Measurements from ENCODE around the gene XYLT1.
A peak's percentile ranks its signal among the peaks of the same experiment; 100 is the strongest.

Gene XYLT1

DNA sequence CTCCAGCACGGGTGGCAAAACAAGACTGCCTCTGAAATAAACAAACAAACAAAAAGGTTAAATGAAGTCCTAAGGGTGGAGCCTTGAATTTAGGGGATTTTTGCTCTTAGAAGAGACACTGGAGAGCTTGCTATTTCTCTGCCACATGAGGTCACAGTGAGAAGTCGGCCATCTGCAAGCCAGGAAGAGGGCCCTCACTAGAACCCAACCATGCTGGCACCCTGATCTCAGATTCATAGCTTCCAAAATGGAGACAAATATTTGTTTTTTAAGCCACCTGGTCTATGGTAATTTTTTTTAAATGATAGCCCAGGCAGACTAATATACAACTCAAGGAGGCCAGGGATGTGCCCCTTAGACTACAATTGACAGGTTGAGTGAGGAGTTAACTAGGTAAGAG, 255.5 kb downstream of the XYLT1 start:
- Mint-ChIP-seq H3K4me1 (peaks cover 19% of the 10 kb centered on the region), H3K9me3 (no peaks in the 10 kb centered on the region), H3K27ac (no peak overlapping the region), H3K4me3 (no peak overlapping the region), H3K36me3 (peaks cover 6% of the 10 kb centered on the region)
- ATAC-seq (no peak), DNase-seq (ENCODE audit: low spot score in 2 of 2) (no peak)

DNA sequence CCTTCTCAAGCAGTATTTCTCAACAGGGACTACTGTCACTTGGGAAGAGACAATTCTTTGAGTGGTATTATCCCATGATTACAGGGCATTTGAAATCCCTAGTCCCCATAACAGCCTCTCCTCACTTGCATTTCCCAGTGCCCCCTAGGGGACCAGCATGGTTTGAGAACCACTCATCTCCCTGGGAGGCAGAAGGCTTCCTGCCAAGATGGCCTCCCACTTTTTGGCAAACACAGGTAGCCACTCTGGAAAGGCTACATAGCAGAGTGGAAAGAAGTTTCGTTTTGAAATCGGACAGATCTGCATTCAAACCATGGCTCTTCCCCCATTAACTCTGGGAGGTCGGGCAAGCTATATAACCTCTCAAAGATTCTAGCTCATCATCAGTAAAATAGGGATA, 256.8 kb downstream of the XYLT1 start:
- H3K4me1 Mint-ChIP-seq, result peaks cover 19% of the 10 kb centered on the region
- H3K36me3 Mint-ChIP-seq, result peaks cover 6% of the 10 kb centered on the region
- ATAC-seq (no peak), DNase-seq (ENCODE audit: low spot score in 2 of 2) (no peak)
- no peaks in the 10 kb centered on the region for H3K9me3 Mint-ChIP-seq
- H3K27ac Mint-ChIP-seq, result no peak overlapping the region
- no peak overlapping the region for H3K4me3 Mint-ChIP-seq

DNA sequence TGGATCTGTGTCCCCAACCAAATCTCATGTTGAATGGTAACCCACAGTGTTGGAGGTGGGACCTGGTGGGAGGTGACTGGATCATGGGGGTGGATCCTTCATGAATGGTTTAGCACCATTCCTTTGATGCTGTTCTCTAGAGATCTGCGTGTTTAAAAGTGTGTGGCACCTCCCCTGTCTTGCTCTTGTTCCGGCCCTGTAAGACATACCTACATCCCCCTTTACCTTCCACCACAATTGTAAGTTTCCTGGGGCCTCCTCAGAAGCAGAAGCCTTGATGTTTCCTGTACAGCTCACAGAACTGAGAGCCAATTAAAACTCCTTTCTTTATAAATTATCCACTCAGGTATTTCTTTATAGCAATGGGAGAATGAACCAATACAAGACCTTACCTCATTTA, 257.7 kb downstream of the XYLT1 start:
- Mint-ChIP-seq H3K9me3 (no peaks in the 10 kb centered on the region), H3K36me3 (peaks cover 6% of the 10 kb centered on the region), H3K4me1 (peaks cover 19% of the 10 kb centered on the region), H3K4me3 (no peak overlapping the region), H3K27ac (peak overlapping the region; percentile 76)
- no peak for ATAC-seq
- DNase-seq (ENCODE audit: low spot score in 2 of 2), result no peak

DNA sequence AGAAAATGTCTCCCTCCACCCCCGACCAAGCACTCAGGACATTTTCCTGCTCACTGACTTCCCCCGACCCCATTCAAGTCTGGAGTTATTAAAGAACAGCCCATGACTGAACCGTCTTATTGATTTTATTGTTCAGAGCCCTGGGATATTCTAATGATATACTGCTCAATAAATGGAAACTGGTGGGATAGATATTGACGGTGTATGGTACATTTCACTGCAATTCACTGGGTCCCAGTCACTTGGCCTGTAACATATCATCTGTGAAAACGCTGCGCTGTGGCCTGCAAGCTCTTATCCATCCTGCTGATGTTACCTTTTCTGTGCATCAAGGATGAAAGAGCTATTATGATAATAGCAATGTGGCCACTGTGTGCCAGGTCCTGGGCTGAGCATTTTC, 258.2 kb downstream of the XYLT1 start:
- H3K9me3 Mint-ChIP-seq, result no peaks in the 10 kb centered on the region
- ATAC-seq, result no peak
- H3K27ac Mint-ChIP-seq, result peak overlapping the region; percentile 76
- peaks cover 19% of the 10 kb centered on the region for H3K4me1 Mint-ChIP-seq
- peaks cover 6% of the 10 kb centered on the region for H3K36me3 Mint-ChIP-seq
- DNase-seq (ENCODE audit: low spot score in 2 of 2), result no peak
- H3K4me3 Mint-ChIP-seq, result no peak overlapping the region

DNA sequence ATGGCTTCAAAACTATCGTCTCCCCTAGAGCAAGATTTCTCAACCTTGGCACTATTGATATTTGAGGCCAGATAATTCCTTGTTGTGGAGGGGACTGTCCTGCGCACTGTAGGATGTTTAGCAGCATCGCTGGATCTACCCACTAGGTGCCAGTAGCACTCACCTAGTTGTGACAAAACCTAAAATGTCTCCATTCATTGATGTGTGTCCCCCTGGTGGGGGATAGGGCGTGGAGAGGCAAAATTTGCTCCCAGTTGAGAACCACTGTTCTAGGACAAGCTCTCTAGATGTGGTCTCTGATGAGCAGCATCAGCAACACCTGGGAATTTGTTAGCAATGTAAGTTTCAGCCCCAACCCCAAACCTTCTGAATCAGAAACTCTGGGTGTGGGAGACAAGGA, 259.0 kb downstream of the XYLT1 start:
- Mint-ChIP-seq H3K4me3 (no peak overlapping the region), H3K9me3 (no peaks in the 10 kb centered on the region), H3K27ac (no peak overlapping the region), H3K36me3 (peaks cover 6% of the 10 kb centered on the region), H3K4me1 (peaks cover 19% of the 10 kb centered on the region)
- peak; percentile 69 for ATAC-seq
- peak in 1 of 2 donors; percentile 52 for DNase-seq (ENCODE audit: low spot score in 2 of 2)

DNA sequence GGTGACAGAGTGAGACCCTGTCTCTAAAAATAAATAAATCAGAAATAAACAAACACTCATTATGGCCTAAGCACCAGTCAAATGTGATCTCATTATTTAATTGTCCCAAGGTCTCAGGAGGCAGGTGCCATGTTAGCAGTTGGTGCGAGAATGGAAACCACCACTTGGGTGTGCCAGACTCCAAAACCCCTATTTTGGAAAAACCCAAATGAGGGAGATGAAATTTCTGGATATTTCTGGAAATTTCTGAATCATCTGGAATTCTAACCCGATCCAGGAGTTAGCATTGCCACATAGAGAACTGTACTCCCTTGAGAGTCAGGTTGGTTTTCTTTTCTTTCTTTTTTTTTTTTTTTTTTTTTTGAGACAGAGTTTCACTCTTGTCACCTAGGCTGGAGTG, 264.0 kb downstream of the XYLT1 start:
- no peaks in the 10 kb centered on the region for H3K9me3 Mint-ChIP-seq
- ATAC-seq (no peak), DNase-seq (ENCODE audit: low spot score in 2 of 2) (no peak)
- no peak overlapping the region for H3K27ac Mint-ChIP-seq
- H3K4me3 Mint-ChIP-seq, result no peak overlapping the region
- H3K4me1 Mint-ChIP-seq, result peaks cover 6% of the 10 kb centered on the region
- no peaks in the 10 kb centered on the region for H3K36me3 Mint-ChIP-seq

DNA sequence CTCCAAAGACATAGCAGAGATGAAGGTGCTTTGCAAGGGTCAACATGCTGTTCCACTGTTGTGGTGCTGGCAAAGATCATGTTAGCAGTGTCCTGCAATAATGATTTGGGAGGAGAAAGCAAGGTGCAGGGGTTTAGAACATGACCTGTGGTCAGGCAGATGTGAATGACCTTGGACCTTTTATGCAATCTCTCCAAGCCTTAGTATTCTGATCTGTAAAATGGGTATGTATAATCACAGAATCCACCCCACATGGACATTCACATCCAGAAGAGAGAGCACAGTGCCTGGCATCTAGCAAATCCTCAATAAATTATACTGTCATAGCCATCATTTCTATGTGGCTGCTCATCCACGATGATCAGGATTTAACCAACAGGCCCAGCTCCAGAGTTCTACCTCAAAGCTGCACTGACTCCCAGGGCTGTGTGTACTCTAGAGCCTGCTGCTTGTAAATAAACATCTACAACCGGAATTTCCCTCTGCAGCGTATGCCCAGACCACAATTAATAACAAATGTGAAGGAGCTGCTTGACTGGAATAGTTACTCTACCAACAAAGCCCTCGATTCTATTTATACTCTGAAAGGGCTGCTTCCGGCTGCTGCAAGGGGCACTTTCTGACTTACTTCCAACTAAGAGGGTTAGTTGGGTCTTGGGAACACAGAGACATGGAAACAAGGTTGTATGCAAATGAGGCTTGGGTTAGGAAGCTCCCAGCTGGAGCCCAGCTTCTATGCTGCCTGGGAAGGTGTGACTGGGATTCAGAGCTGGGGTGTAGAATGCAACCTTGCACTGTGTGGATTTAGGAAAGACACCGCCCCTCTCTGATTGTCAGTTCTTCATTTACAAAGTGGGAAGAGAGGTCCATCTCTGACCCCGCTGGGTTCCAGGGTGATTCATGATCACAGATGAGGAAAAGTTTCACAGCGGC, 265.2 kb downstream of the XYLT1 start:
- Mint-ChIP-seq H3K27ac (no peak overlapping the region), H3K4me1 (peaks cover 6% of the 10 kb centered on the region), H3K36me3 (no peaks in the 10 kb centered on the region), H3K9me3 (no peaks in the 10 kb centered on the region), H3K4me3 (no peak overlapping the region)
- no peak for ATAC-seq
- no peak for DNase-seq (ENCODE audit: low spot score in 2 of 2)

DNA sequence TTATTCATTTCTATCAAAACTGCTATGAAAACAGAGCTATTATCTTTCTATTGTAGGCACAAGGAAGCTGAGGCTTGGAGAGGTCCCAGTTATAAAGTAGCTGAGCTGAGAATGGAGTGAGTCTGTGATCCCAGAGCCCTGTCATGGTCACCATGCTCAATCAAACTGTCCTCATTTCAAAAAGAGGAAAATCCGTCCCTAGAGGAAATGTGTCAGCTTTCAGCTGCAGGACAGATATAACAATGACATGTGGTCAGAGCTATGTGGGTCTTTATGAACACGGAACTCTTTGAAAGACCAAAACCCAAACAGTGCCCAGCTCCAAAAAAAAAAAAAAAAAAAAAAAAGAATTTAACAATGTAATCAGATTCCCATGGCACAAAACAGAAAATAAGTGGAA, 266.1 kb downstream of the XYLT1 start:
- Mint-ChIP-seq H3K4me1 (peaks cover 6% of the 10 kb centered on the region), H3K9me3 (no peaks in the 10 kb centered on the region), H3K27ac (no peak overlapping the region), H3K4me3 (no peak overlapping the region), H3K36me3 (peaks cover 6% of the 10 kb centered on the region)
- DNase-seq (ENCODE audit: low spot score in 2 of 2), result no peak
- no peak for ATAC-seq

DNA sequence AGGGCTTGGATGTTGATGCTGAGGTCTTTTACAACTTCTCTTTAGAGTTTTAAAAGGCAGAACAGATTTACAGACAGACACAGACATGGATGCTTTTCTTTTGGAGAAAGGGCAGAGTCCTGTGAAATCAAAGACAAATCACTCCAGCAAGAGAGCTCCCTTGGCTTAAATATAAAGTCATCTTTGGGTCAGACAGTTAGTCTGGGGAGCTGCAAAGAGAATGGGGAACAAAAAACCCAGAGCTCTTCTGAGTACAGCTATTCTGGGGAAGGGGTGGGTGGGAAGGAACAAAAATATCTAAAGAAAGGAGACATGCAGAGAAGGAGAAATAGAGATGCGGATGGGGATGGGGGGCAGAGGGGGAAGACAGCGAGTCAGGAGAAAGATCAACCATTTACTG, 266.6 kb downstream of the XYLT1 start:
- ATAC-seq (no peak), DNase-seq (ENCODE audit: low spot score in 2 of 2) (no peak)
- peaks cover 9% of the 10 kb centered on the region for H3K36me3 Mint-ChIP-seq
- no peaks in the 10 kb centered on the region for H3K9me3 Mint-ChIP-seq
- H3K27ac Mint-ChIP-seq, result no peak overlapping the region
- peaks cover 6% of the 10 kb centered on the region for H3K4me1 Mint-ChIP-seq
- H3K4me3 Mint-ChIP-seq, result no peak overlapping the region

DNA sequence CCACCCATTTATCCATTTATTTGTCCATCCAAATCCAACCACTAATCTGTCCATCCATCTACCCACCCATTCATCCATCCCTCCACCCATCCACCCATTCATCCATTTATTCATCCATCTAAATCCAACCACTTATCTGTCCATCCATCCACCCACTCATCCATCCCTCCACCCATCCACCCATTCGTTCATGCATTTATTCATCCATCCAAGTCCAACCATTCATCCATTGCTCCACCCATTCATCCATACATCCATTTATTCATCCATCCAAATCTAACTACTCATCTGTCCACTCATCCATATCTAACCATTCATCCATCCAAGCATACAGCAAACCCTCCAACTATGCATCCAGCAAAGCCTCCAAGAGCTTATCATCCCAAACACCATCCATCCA, 267.3 kb downstream of the XYLT1 start:
- Mint-ChIP-seq H3K9me3 (no peaks in the 10 kb centered on the region), H3K4me3 (no peak overlapping the region), H3K27ac (no peak overlapping the region), H3K36me3 (peaks cover 9% of the 10 kb centered on the region), H3K4me1 (peaks cover 6% of the 10 kb centered on the region)
- ATAC-seq (no peak), DNase-seq (ENCODE audit: low spot score in 2 of 2) (no peak)

DNA sequence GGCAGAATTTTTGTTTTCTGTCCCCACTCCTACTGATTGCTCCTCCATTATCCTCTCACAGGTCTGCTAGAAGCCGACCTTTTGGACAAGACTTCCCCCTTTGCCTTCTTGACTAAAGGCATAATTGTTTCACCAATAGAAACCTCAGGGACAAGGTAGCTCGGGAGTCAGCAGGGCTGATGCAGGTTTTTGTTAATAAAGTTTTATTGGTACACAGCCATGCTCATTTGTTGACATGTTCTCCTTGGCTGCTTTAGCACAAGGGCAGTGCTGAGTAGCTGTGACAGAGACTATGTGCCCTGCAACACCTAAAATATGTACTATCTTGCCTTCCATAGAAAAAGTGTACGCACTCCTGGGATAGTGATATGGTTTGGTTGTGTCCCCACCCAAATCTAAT, 271.6 kb downstream of the XYLT1 start:
- H3K27ac Mint-ChIP-seq, result no peak overlapping the region
- no peak overlapping the region for H3K4me3 Mint-ChIP-seq
- ATAC-seq (no peak), DNase-seq (ENCODE audit: low spot score in 2 of 2) (no peak)
- no peaks in the 10 kb centered on the region for H3K9me3 Mint-ChIP-seq
- peaks cover 23% of the 10 kb centered on the region for H3K36me3 Mint-ChIP-seq
- peaks cover 13% of the 10 kb centered on the region for H3K4me1 Mint-ChIP-seq

DNA sequence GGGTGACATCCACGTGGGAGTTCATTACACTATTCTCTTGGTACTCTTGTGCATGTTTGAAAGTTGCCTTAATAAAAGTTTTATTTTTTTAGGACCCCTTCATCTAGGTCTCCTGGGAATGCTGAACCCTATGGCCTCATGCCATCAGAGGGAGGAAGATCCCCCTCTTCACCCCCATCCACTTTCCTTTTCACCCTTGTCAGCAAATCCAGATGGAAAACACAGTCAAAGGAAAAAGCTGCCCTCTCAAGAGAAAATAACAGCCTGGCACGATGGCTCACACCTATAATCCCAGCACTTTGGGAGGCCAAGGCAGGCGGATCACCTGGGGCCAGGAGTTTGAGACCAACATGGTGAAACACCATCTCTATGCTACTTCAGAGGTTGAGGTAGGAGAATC, 274.2 kb downstream of the XYLT1 start:
- no peak for DNase-seq (ENCODE audit: low spot score in 2 of 2)
- no peak for ATAC-seq
- Mint-ChIP-seq H3K9me3 (no peaks in the 10 kb centered on the region), H3K27ac (no peak overlapping the region), H3K4me3 (no peak overlapping the region), H3K36me3 (peaks cover 24% of the 10 kb centered on the region), H3K4me1 (peaks cover 20% of the 10 kb centered on the region)

DNA sequence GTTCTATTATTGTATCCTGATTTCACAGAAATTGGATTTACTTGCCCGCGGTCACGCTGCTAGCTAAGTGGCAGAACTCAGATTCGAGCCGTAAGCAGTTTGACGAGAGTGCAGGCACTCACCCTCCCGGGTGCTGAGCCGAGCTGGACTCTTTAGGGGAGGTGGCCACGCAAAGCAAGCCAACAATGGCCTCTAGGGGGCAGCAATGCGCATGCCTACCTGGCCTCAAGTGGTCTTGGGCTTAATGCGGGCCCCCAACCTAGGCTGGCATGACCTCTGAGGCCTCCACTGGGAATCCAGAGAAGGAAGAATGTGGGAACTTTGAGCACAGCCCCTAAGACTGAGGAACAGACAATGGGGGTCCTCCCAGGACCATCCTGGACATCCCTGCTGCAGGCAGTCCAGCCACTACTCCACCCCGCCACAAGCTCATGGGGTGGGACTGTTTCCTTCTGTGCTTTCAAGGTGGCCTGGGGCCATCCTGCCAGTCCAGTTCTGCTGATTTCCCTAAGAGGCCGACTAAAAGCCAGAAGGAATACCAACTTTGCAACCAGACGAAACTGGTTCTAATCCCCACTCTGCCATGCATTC, 276.5 kb downstream of the XYLT1 start:
- no peak overlapping the region for H3K4me3 Mint-ChIP-seq
- DNase-seq (ENCODE audit: low spot score in 2 of 2) (peak; percentile 59 to 76), ATAC-seq (peak; percentile 62)
- no peaks in the 10 kb centered on the region for H3K9me3 Mint-ChIP-seq
- H3K4me1 Mint-ChIP-seq, result peaks cover 20% of the 10 kb centered on the region
- no peak overlapping the region for H3K27ac Mint-ChIP-seq
- H3K36me3 Mint-ChIP-seq, result peaks cover 20% of the 10 kb centered on the region

DNA sequence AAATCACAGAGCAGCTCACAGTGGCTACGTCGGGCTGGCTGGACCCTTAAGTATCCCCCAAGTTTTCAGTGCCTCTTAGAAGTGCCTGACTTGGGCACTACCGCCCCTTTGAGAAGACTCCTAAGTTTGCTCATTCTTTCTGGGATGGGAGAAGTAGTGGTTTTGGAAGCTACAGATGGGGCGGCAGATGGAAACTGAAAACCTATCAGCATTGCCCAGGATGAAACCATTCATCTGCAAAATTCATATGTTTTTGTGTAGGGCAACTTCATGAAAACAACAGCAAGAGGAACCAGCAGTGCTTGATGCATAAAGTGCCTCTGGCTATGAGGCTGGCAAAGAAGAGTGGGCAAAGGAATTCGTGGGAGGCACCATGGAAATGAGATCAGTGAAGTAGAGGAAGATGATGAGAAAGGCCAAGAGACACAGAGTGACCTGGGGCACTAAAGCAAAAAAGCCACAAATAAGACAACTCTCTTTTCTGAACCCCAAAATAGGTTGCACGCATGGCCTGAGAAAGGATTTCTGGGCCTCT, 277.1 kb downstream of the XYLT1 start:
- no peak for DNase-seq (ENCODE audit: low spot score in 2 of 2)
- Mint-ChIP-seq H3K4me3 (no peak overlapping the region), H3K36me3 (peaks cover 20% of the 10 kb centered on the region), H3K27ac (no peak overlapping the region), H3K4me1 (peaks cover 20% of the 10 kb centered on the region), H3K9me3 (no peaks in the 10 kb centered on the region)
- ATAC-seq, result no peak

DNA sequence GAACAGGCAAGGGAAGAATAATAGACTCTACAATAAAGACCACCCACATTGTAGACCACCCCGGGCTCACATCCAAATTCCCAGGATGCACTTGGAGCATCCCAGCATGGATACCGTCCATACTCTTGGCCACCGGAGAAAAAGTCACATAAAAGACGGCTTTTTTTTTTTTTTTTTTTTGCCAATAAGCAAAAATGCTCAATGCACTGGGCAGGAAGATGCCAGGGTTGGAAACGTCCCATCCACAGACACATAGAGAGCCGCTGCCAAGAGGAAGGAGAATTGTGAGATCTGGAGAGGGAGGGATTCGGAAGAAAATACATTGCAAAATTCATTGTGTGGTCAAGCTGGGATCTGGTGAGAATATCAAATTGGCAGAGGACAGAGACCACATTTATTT, 286.7 kb downstream of the XYLT1 start:
- ATAC-seq, result no peak
- peaks cover 14% of the 10 kb centered on the region for H3K36me3 Mint-ChIP-seq
- no peak overlapping the region for H3K4me3 Mint-ChIP-seq
- no peak for DNase-seq (ENCODE audit: low spot score in 2 of 2)
- no peaks in the 10 kb centered on the region for H3K9me3 Mint-ChIP-seq
- no peak overlapping the region for H3K27ac Mint-ChIP-seq
- no peaks in the 10 kb centered on the region for H3K4me1 Mint-ChIP-seq
